RWPE1 (cell line): ENCODE data around the gene PBX4.
A peak's percentile ranks its signal among the peaks of the same experiment; 100 is the strongest.

Experiments used
- CTCF ChIA-PET: fragments of 350-600 bp; sonication (Branson Sonifier 250); formaldehyde crosslinking; extraction: SDS; loops from one replicate; lab custom pipeline; 2021; lab: Yijun Ruan, JAX
- POLR2A ChIA-PET: fragments of 400-600 bp; formaldehyde crosslinking; extraction: SDS; loops from one replicate; lab custom pipeline; 2020; ENCODE audit warnings: antibody characterized with exemption; ENCODE audit not compliant: low non-redundant PET; lab: Yijun Ruan, JAX
- DNase-seq: peaks from one replicate; pipeline ENCODE4 v3.0.0; 2012; ENCODE audit warnings: low spot score
- H3K27ac ChIP-seq: fragments of 450-650 bp; 2 replicates; pipeline ENCODE4 v1.5.1; 2017
- TF ChIP-seq, protein P1 (sequence below): fragments of 450-650 bp; conservative IDR thresholded peaks from 2 replicates; pipeline ENCODE4 v1.5.1; 2017; ENCODE audit warnings: low read depth, mild to moderate bottlenecking

The PBX4 gene

DNA sequence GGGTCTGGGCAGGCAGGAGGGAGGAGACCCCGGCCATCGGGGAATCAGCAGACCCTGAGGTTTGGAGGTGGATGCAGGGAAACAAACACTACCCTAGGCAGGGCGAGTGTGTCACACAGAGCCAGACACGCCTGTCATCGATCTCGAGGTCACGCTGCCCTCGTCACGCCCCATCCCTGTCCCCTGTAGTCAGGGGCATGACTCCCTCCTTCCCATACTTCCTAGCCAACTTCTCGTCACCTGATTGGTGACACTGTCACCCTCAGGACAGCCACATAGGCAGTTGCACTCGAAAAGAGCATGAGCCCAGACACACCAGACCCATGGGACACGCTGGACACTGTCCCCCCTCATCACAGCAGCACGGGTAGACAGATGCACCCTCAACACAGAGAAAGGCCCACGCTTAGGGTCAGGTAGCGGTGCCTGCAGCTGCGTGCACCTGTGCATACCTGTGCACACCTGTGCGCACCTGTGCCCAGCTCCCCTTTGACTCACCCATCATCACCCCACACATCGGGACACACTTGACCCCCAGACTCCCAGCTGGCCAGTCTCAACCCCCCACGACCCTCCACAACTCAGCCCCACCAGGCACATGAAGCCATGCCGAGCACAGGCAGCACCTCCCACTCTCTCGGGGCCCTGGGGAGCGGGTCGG, 68.6 kb downstream of the PBX4 start:
- no peak for DNase-seq
- TF ChIP-seq, protein P1, sequence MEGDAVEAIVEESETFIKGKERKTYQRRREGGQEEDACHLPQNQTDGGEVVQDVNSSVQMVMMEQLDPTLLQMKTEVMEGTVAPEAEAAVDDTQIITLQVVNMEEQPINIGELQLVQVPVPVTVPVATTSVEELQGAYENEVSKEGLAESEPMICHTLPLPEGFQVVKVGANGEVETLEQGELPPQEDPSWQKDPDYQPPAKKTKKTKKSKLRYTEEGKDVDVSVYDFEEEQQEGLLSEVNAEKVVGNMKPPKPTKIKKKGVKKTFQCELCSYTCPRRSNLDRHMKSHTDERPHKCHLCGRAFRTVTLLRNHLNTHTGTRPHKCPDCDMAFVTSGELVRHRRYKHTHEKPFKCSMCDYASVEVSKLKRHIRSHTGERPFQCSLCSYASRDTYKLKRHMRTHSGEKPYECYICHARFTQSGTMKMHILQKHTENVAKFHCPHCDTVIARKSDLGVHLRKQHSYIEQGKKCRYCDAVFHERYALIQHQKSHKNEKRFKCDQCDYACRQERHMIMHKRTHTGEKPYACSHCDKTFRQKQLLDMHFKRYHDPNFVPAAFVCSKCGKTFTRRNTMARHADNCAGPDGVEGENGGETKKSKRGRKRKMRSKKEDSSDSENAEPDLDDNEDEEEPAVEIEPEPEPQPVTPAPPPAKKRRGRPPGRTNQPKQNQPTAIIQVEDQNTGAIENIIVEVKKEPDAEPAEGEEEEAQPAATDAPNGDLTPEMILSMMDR: no peak
- ChIA-PET CTCF (no interaction called here), POLR2A (no interaction called here)
- H3K27ac ChIP-seq: no peak overlapping the region

DNA sequence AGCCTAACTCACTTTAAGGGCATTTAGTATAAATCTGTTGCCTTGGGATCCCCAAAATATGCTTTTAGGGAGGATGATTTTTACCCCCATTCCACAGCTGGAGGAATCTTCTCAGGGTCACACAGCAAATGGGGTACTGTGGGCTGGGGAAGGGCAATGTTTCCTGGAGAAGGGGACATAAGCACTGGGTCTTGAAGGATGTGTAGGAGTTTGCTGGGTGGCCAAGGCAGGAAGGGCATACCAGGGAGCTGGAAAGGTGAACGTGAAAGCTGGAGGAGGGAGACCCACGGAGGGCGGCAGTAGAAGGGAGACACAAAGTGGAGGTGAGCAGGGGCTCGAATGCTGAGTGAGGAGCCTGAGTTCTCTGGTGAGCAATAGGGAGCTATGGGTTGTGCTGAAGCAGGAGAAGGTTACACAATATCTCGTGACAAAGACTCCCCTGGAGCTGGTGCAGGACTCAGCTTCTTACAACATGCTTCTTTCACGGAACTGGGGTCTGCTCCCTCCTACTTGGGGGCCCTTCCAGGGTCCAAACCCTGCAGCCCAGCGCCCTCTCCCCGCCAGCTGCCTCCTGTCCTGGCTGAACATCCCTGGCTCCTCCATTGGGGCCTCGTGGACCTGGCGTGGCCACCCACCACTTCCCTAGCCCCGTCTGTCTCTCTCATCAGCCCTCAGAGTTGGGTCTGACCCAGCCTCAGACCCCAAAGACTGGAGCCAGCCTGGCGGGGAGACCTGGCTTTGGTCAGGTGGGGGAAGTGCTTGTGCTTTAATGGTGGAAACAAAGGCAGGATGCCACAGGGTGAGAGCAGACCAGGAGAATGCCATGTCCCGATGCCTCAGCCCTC, 69.3 kb downstream of the PBX4 start:
- no peak for DNase-seq
- TF ChIP-seq, protein P1: no peak
- ChIA-PET POLR2A (no interaction called here), CTCF (interaction anchor here (1.5 to 1.8 kb wide), 2 partner anchors 17 to 95 kb away, joined by 5 to 8 read pairs; no protein-coding TSS in a partner anchor)
- H3K27ac ChIP-seq: no peak overlapping the region

DNA sequence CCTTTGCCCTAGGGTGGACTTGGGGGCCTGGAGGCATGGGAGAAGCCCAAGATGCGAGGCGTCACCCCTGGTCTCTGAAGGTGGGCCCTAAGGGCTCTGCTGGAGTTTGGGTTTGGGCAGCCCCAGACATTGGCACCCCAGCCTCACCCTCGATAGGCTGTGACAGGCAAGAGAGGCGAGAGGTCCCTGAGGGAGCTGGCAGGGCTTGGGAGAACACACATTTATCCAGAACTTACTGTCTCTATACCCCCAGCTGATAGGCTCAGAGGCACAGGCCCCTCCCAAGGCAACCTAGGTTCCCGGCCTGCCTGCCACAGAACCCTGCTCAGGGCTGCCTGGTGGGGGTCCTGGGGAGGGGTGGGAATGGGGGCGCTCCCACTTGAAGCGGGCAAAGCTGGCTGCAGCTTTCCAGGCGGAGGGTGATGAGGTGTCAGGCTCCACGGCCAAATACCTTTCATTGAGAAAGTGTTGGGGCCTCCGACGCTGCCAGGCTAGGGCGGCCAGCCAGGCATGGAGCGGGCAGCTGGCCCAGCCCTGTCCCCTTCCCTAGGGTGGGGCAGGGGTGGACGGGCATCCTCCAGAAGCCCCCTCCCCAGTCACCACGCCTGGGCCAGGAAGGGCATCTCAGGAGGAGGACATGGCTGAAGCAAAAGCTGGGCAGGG, 70.7 kb downstream of the PBX4 start:
- ChIA-PET CTCF (interaction anchor here (0.7 to 1.8 kb wide), 3 partner anchors 15 to 210 kb away, joined by 3 to 8 read pairs (median 5); no protein-coding TSS in a partner anchor), POLR2A (no interaction called here)
- DNase-seq: no peak
- H3K27ac ChIP-seq: peak overlapping the region; percentile 57
- TF ChIP-seq, protein P1: no peak

DNA sequence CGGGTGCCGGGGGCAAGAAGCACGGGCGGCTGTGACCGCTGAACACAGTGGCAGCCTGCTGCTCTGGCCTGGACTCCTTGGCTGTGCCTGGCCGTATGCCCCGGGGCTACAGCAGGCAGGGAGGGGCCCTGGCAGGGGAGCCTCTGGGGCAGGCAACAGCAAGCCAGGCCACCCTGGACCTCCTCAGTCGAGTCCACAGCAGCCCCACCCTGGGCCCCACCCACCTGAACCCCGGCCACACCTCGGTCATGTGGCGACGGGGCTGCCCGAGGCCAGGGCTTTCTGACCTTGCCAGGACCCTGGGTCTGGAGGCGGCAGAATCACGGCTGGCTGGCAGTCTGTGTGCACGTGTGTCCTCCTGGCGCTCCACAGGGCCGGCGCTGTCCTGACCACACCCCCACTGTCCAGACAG, 71.7 kb downstream of the PBX4 start:
- CTCF ChIA-PET: no interaction called here
- peak overlapping the region; percentile 57; the same call in 1 of the 2 replicates for H3K27ac ChIP-seq
- TF ChIP-seq, protein P1: no peak
- DNase-seq: no peak
- POLR2A ChIA-PET: no interaction called here

DNA sequence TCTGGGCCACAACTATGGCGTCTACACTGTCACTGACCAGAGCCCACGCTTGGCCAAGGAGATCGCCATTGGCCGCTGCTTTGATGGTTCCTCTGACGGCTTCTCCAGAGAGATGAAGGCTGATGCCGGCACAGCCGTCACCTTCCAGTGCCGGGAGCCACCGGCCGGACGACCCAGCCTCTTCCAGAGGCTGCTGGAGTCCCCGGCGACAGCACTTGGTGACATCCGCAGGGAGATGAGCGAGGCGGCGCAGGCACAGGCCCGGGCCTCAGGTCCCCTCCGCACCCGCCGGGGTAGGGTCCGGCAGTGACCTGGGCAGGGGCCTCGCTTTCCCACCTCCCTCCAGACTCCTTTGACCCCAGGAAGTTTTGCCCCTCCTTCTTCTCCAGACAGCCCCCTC, 72.8 kb downstream of the PBX4 start:
- POLR2A ChIA-PET: no interaction called here
- no peak for DNase-seq
- H3K27ac ChIP-seq: no peak overlapping the region
- TF ChIP-seq, protein P1: no peak
- CTCF ChIA-PET: no interaction called here

DNA sequence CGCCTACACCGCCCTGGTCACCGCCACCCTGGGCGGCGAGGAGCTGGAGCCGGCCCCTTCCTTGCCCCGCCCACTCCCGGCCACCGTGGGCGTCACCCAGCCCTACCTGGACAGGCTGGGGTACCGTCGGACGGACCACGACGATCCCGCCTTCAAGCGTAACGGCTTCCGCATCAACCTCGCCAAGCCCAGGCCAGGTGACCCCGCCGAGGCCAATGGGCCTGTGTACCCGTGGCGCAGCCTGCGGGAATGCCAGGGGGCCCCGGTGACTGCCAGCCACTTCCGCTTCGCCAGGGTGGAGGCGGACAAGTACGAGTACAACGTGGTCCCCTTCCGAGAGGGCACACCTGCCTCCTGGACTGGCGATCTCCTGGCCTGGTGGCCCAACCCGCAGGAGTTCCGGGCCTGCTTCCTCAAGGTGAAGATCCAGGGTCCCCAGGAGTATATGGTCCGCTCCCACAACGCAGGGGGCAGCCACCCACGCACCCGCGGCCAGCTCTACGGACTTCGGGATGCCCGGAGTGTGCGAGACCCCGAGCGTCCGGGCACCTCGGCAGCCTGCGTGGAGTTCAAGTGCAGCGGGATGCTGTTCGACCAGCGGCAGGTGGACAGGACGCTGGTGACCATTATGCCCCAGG, 73.4 kb downstream of the PBX4 start:
- no peak for DNase-seq
- CTCF ChIA-PET: interaction anchor here (2.2 kb wide), 1 partner anchor 13 kb away, joined by 7 read pairs; no protein-coding TSS in a partner anchor
- TF ChIP-seq, protein P1: no peak
- POLR2A ChIA-PET: no interaction called here
- no peak overlapping the region for H3K27ac ChIP-seq
